Large intestine (tissue), 3 donors: ENCODE measurements around the gene PCNP. TPM values are rescaled to one million over a fixed set of nuclear protein-coding genes. Genes with fewer than 3 reads are reported as not detected.
"Not testable (repeated sequence)": the region's sequence is repeated elsewhere in the genome, so short reads cannot be mapped to it uniquely, and the experiment has no call there.

Source experiments
- DNase-seq, 2 donors: peaks; one replicate each; pipeline versions ENCODE4 v3.0.0 to v3.0.0-alpha.2; 2013
- H3K27ac ChIP-seq: one replicate; pipeline ENCODE4 v1.5.1; 2013; ENCODE audit warnings: low read length
- H3K27me3 ChIP-seq: 2 replicates; pipeline ENCODE4 v1.6.1; 2013; ENCODE audit warnings: low read length; ENCODE audit not compliant: control insufficient read depth, insufficient read depth
- H3K36me3 ChIP-seq: 2 replicates; pipeline ENCODE4 v1.6.1; 2013; ENCODE audit warnings: low read length; ENCODE audit not compliant: control insufficient read depth, insufficient read depth
- H3K4me1 ChIP-seq: one replicate; pipeline ENCODE4 v1.6.1; 2013; ENCODE audit warnings: low read length; ENCODE audit not compliant: control insufficient read depth, insufficient read depth
- H3K4me3 ChIP-seq: one replicate; pipeline ENCODE4 v1.5.1; 2013; ENCODE audit warnings: low read length
- H3K9me3 ChIP-seq: one replicate; pipeline ENCODE4 v1.6.1; 2013; ENCODE audit warnings: mild to moderate bottlenecking, low read depth, low read length, moderate library complexity; ENCODE audit not compliant: control insufficient read depth
- WGBS: methylation state at CpG from one replicate; pipeline ENCODE4 v1.1.5; 2013; ENCODE audit warnings: low lambda C conversion rate; ENCODE audit not compliant: insufficient coverage; 5-methylcytosine and 5-hydroxymethylcytosine counted together
- polyA plus RNA-seq: library from polyadenylated mRNA; unstranded; fragments of 120-200 nt; gene quantifications from one replicate; pipeline ENCODE4 v1.2.1, GENCODE V29; 2013

The PCNP gene
- polyA plus RNA-seq, 1 donor = 118 TPM

DNA sequence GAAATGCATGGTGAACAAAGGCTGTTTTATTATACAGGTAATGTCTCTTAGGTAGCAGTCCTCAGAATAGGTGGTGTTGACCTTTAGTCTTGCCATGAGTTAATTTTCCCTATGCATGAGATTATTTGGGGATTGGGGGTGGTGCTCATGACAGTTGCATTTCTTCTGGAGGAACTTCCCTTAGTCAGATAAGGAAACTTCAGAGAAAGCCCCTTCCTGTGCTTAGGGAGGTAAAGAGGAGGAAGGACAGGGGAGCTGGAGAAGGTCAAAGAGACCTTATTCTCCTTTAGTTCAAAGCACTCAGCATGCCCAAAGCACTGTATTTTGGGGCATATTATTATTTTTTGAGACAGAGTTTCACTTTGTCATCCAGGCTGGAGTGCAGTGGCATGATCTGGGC lies 55.2 kb downstream of the PCNP start:
- Histone ChIP-seq H3K36me3 (no peaks in the 10 kb centered on the region), H3K4me1 (no peaks in the 10 kb centered on the region), H3K4me3 (no peak overlapping the region), H3K9me3 (peaks cover 4% of the 10 kb centered on the region), H3K27ac (no peak overlapping the region), H3K27me3 (no peaks in the 10 kb centered on the region)
- no peak for DNase-seq

DNA sequence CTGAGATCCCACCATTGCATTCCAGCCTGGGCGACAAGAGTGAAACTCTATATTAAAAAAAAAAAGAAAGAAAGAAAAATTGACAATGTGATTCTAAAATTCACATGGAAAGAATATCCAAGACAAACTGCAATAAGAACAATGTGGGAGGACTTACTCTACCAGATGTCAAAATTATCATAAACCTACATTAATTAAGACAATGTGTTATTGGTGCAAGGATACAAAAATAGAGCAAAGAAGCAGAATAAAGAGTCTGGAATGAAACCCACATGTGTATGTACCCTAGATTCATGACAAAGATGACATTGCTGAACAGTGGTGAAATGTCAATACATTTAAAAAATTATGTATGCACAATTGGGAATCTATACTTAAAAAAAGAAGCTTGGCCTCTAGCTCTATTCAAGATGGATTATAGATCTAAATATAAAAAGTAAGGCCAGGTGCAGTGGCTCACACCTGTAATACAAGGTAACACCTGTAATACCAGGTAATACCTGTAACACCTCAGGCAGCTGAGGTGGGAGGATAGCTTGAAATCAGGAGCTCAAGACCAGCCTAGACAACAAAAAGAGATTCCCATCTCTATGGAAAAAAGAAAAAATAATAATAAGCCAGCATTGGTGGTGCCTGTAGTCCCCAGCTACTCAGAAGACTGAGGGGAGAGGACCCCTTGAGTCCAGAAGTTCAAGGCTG lies 57.3 kb downstream of the PCNP start:
- H3K4me1 ChIP-seq = peaks cover 3% of the 10 kb centered on the region
- H3K36me3 ChIP-seq = no peaks in the 10 kb centered on the region
- no peak overlapping the region for H3K27ac ChIP-seq
- no peak for DNase-seq
- H3K9me3 ChIP-seq = no peaks in the 10 kb centered on the region
- H3K4me3 ChIP-seq = no peak overlapping the region
- H3K27me3 ChIP-seq = no peaks in the 10 kb centered on the region
- 100% methylated on average over 1 of the region's 1 CpG for WGBS

DNA sequence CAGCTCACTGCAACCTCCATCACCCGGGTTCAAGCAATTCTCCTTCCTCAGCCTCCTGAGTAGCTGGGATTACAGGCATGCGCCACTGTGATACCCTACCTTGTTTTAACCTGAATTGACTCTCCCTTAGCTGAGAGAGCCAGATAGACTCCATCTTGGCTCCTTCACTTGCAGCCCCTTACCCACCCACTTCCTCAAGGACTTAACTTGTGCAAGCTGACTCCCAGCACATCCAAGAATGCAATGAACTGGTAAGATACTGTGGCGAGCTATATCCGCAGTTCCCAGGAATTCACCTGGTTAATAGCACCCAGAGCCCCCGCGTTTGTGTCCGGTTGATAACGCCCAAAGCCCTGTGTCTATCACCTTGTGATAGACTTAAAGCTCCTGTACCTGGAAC lies 58.0 kb downstream of the PCNP start:
- H3K27ac ChIP-seq, DNase-seq, H3K4me1 ChIP-seq, H3K36me3 ChIP-seq, H3K27me3 ChIP-seq, H3K9me3 ChIP-seq, H3K4me3 ChIP-seq: not testable (repeated sequence)
- no CpG with 5 or more reads among the region's 8 CpGs for WGBS

DNA sequence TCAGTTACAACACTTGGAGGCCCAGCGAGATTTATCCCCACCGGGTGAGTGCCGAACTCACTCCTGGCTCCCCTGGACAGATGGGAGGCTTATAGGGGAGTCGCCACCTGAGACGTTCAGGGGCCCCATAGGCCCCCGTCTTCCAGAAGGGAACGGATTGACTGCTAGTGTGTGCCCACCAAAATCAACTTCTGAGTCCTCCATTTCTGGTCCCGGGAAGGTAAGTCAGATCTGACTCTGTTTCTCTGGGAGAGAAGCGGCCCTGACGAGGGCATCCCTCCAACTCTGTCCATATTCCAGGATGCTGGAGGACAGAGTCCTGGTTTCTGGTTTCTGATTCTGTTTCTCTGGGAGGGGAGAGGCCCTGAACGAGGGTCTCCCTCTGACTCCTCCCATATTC lies 58.6 kb downstream of the PCNP start:
- no peaks in the 10 kb centered on the region for H3K36me3 ChIP-seq
- WGBS = no CpG with 5 or more reads among the region's 11 CpGs
- H3K27ac ChIP-seq = no peak overlapping the region
- DNase-seq = no peak
- peaks cover 3% of the 10 kb centered on the region for H3K4me1 ChIP-seq
- no peaks in the 10 kb centered on the region for H3K27me3 ChIP-seq
- H3K9me3 ChIP-seq = no peaks in the 10 kb centered on the region
- H3K4me3 ChIP-seq = no peak overlapping the region

DNA sequence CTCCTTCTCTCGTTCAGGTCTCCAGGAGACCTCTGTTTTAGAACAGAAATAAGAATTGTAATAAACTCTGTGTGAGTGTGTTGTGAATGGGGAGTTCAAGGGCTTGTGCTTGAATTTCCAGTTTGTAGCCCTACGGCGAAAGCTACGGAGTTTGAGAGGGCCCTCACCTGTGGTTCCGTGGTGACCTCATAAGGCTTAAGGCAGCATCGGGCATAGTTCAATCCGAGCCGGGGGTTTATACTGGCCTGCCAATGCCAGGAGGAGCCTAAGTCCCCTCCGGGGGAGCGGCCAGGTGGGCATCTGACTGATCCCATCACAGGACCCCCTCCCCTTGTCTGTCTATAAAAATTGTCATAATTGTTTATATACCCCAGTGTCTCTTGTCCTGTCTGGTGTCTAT lies 59.2 kb downstream of the PCNP start:
- no peak for DNase-seq
- WGBS = no CpG with 5 or more reads among the region's 10 CpGs
- no peak overlapping the region for H3K4me3 ChIP-seq
- H3K36me3 ChIP-seq = no peaks in the 10 kb centered on the region
- peaks cover 3% of the 10 kb centered on the region for H3K4me1 ChIP-seq
- no peak overlapping the region for H3K27ac ChIP-seq
- H3K27me3 ChIP-seq = no peaks in the 10 kb centered on the region
- no peaks in the 10 kb centered on the region for H3K9me3 ChIP-seq

DNA sequence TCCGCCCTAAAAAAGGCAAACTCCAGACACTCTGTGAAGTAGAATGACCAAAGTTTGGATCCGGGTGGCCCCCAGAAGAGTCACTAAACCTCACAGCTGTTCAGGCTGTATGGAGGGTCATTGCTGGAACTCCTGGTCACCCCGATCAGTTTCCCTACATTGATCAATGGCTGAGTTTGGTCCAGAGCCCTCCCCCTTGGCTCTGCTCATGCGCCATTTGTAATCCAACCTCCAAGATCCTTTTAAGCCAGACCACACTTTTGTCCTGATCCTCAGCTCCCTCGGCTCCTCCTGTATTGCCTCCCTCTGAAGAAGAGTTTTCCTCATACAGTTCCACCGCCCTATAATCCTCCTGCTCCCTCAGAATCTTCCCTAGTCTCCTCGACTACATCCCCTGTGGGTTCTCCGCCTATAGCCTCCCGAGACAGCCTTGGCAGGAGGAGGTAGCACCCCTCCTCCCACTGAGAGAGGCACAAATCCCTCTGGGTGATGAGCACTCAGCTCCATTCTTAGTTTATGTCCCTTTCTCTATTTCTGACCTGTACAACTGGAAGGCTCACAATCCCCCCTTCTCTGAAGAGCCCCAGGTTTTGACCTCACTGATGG lies 60.7 kb downstream of the PCNP start:
- no peaks in the 10 kb centered on the region for H3K36me3 ChIP-seq
- no CpG with 5 or more reads among the region's 9 CpGs for WGBS
- no peak for DNase-seq

DNA sequence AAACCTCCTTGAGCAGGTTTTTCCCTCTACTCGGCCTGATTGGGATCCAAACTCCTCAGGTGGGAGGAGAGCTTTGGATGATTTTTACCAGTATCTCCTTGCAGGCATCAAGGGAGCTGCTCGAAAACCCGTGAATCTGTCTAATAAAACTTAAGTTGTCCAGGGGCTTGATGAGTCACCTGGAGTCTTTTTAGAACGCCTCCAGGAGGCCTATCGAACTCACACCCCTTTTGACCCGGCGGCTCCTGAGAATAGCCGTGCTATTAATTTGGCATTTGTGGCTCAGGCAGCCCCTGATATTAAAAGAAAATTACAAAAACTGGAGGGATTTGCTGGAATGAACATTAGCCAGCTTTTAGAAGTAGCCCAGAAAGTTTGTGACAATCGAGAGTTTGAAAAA lies 61.4 kb downstream of the PCNP start:
- H3K9me3 ChIP-seq = no peaks in the 10 kb centered on the region
- WGBS = no CpG with 5 or more reads among the region's 9 CpGs
- no peaks in the 10 kb centered on the region for H3K36me3 ChIP-seq
- H3K27me3 ChIP-seq = no peaks in the 10 kb centered on the region
- no peak overlapping the region for H3K4me3 ChIP-seq
- peaks cover 3% of the 10 kb centered on the region for H3K4me1 ChIP-seq
- no peak for DNase-seq
- H3K27ac ChIP-seq = no peak overlapping the region

More for the DNA sequence above, 60.7 kb downstream of the PCNP start:
- no peak overlapping the region for H3K4me3 ChIP-seq
- no peaks in the 10 kb centered on the region for H3K27me3 ChIP-seq
- H3K9me3 ChIP-seq = no peaks in the 10 kb centered on the region
- peaks cover 3% of the 10 kb centered on the region for H3K4me1 ChIP-seq
- no peak overlapping the region for H3K27ac ChIP-seq

DNA sequence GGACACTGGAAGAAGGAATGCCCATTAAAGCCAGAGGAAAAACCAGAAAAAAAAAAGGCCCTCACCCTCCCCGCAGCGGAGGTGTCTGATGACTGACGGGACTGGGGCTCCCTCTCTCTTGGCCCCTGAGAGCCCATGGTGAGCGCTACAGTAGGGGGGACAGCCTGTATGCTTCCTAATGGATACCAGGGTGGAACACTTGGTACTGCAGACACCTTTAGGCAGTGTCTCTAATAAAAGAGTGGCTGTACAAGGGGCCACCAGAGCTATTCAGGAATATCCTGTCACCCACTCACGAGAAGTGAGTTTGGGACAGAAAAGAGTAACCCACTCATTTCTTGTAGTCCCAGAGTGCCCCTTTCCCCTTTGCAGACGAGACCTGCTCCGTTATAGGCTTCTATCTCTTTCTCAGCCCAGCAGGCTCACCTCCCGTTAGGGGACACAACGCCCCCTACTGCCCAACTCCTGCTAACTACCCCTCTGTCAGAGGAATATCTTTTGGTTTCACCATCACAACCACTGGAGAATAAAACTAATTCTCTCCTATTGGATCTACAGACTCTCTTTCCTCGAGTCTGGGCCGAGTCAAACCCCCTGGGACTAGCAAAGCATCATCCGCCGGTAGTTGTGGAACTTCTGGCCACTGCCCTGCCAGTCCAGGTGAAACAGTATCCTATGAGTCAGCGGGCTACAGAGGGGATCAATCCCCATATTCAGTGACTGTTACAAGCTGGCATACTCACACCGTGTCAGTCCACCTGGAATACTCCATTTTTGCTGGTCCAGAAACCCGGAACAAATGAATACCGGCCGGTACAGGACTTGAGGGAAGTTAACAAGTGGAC lies 62.2 kb downstream of the PCNP start:
- peak; percentile 10 to 15 for DNase-seq
- H3K4me1 ChIP-seq = peaks cover 3% of the 10 kb centered on the region
- WGBS = no CpG with 5 or more reads among the region's 18 CpGs
- H3K9me3 ChIP-seq = no peaks in the 10 kb centered on the region
- H3K27ac ChIP-seq = no peak overlapping the region
- no peak overlapping the region for H3K4me3 ChIP-seq
- H3K27me3 ChIP-seq = no peaks in the 10 kb centered on the region
- H3K36me3 ChIP-seq = no peaks in the 10 kb centered on the region

DNA sequence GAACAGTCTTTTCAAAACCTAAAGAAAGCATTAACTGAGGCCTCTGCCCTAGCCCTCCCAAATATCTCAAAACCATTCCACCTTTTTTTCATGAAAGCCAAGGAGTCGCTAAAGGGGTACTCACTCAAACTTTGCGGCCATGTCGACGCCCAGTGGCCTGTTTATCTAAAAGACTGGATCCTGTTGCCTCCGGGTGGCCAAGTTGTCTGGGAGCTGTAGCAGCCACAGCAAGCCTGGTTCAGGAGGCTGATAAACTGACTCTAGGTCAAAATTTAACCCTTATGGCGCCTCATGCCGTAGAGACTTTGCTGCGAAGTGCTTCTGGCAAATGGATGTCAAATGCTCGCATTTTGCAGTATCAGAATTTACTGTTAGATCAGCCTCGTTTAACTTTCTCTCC lies 63.5 kb downstream of the PCNP start:
- no CpG with 5 or more reads among the region's 10 CpGs for WGBS
- H3K36me3 ChIP-seq = no peaks in the 10 kb centered on the region
- peaks cover 3% of the 10 kb centered on the region for H3K4me1 ChIP-seq
- DNase-seq = no peak
- no peak overlapping the region for H3K4me3 ChIP-seq
- H3K27ac ChIP-seq = no peak overlapping the region
- H3K9me3 ChIP-seq = no peaks in the 10 kb centered on the region
- no peaks in the 10 kb centered on the region for H3K27me3 ChIP-seq

DNA sequence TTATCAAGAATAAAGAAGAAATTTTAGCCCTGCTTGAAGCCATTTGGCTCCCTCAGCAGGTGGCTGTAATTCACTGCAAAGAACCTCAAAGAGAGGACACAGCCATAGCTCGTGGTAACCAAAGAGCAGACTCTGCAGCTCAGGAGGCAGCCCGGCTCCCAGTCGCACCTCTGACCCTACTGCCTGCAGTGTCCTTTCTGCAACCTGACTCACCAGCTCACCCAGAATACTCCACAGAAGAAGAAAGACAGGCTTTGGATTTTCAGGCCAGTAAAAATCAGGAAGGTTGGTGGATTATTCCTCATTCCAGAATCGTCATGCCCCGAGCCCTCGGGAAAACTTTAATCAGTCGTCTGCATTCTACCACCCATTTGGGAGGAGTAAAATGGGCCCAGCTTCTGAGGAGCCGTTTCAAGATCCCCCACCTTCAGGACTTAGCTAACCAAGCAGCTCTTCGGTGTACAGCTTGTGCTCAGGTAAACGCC lies 64.3 kb downstream of the PCNP start:
- Histone ChIP-seq H3K9me3 (no peaks in the 10 kb centered on the region), H3K36me3 (no peaks in the 10 kb centered on the region), H3K27me3 (no peaks in the 10 kb centered on the region), H3K27ac (no peak overlapping the region), H3K4me3 (no peak overlapping the region), H3K4me1 (peaks cover 3% of the 10 kb centered on the region)
- no CpG with 5 or more reads among the region's 10 CpGs for WGBS
- DNase-seq = no peak
